GM23338 (cell line): Measurements from ENCODE around the gene IGFBP6. TPM values are rescaled to one million over a fixed set of nuclear protein-coding genes. Genes with fewer than 3 reads are reported as not detected.

Source experiments
- ATAC-seq: fragments of 200-7000 bp; cut with Tn5 transposase; 3 replicates; pipeline ENCODE4 v1.9.1; 2020
- DNase-seq: peaks from one replicate; pipeline ENCODE4 v3.0.0-alpha.2; 2015; ENCODE audit warnings: low spot score
- H2AFZ ChIP-seq: fragments of 200-600 bp; sonication (generic); 2 replicates; pipeline ENCODE4 v1.8.0; 2016; ENCODE audit warnings: antibody characterized with exemption, mild to moderate bottlenecking, moderate library complexity
- H3F3A ChIP-seq: fragments of 200-600 bp; sonication (generic); replicated peaks from 2 replicates; pipeline ENCODE4 v1.8.0; 2017; ENCODE audit warnings: antibody characterized with exemption, mixed run types, low read depth
- H3K27ac ChIP-seq: fragments of 200-600 bp; sonication (generic); 2 replicates; pipeline ENCODE4 v1.6.1; 2016; ENCODE audit warnings: low read depth
- H3K27me3 ChIP-seq: fragments of 200-600 bp; sonication (generic); 2 replicates; pipeline ENCODE4 v1.8.0; 2016; ENCODE audit warnings: mild to moderate bottlenecking, mixed run types, moderate library complexity; ENCODE audit not compliant: insufficient read depth
- H3K36me3 ChIP-seq: fragments of 200-600 bp; sonication (generic); 2 replicates; pipeline ENCODE4 v1.8.0; 2016; ENCODE audit warnings: mild to moderate bottlenecking; ENCODE audit not compliant: insufficient read depth
- H3K4me1 ChIP-seq: fragments of 200-600 bp; sonication (generic); 2 replicates; pipeline ENCODE4 v1.8.0; 2016; ENCODE audit warnings: mild to moderate bottlenecking, moderate library complexity; ENCODE audit not compliant: insufficient read depth
- H3K4me2 ChIP-seq: fragments of 200-600 bp; sonication (generic); 2 replicates; pipeline ENCODE4 v1.7.1; 2017; ENCODE audit warnings: mixed run types
- H3K4me3 ChIP-seq: fragments of 200-600 bp; sonication (generic); 2 replicates; pipeline ENCODE4 v1.6.1; 2016; ENCODE audit warnings: mixed run types
- H3K79me2 ChIP-seq: fragments of 200-600 bp; sonication (generic); replicated peaks from 2 replicates; pipeline ENCODE4 v1.8.0; 2017; ENCODE audit warnings: mild to moderate bottlenecking; ENCODE audit not compliant: insufficient read depth
- H3K9me2 ChIP-seq: fragments of 200-600 bp; sonication (generic); 2 replicates; pipeline ENCODE4 v1.8.0; 2017; ENCODE audit not compliant: insufficient read depth
- H4K20me1 ChIP-seq: fragments of 200-600 bp; sonication (generic); replicated peaks from 2 replicates; pipeline ENCODE4 v1.8.0; 2017; ENCODE audit warnings: mild to moderate bottlenecking; ENCODE audit not compliant: insufficient read depth
- H3K27ac Mint-ChIP-seq: 2 replicates; pipeline ENCODE4 v1.8.0; 2020; ENCODE audit warnings: inconsistent platforms, mild to moderate bottlenecking, moderate library complexity, mixed read lengths
- H3K27me3 Mint-ChIP-seq: 3 replicates; pipeline ENCODE4 v1.8.0; 2022; ENCODE audit warnings: low read depth, mild to moderate bottlenecking, moderate library complexity, mixed read lengths, inconsistent platforms; ENCODE audit not compliant: insufficient read depth, poor library complexity
- H3K36me3 Mint-ChIP-seq: 3 replicates; pipeline ENCODE4 v1.8.0; 2021; ENCODE audit warnings: low read depth, mild to moderate bottlenecking, inconsistent platforms, moderate library complexity, mixed read lengths
- H3K4me1 Mint-ChIP-seq: 3 replicates; pipeline ENCODE4 v1.8.0; 2020; ENCODE audit warnings: mild to moderate bottlenecking, inconsistent platforms, mixed read lengths
- H3K4me3 Mint-ChIP-seq: 3 replicates; pipeline ENCODE4 v1.8.0; 2021; ENCODE audit warnings: moderate library complexity, mild to moderate bottlenecking, inconsistent platforms, mixed read lengths
- H3K9me3 Mint-ChIP-seq: 3 replicates; pipeline ENCODE4 v1.8.0; 2020; ENCODE audit warnings: moderate library complexity, mild to moderate bottlenecking, inconsistent platforms, mixed read lengths
- CREB1 ChIP-seq: fragments of 250-450 bp; sonication (Bioruptor Pico); IDR thresholded peaks from 2 replicates; pipeline ENCODE4 v1.5.0; 2020; ENCODE audit warnings: low read depth, mild to moderate bottlenecking, moderate library complexity
- CTCF ChIP-seq, 2 experiments: fragments of 200-600 bp in 1 of 2; sonication (generic) in 1 of 2; conservative IDR thresholded peaks; 2 replicates each; pipeline versions ENCODE4 v1.5.1 to v1.6.1; 2016 to 2017; ENCODE audit warnings: antibody characterized with exemption in 2 of 2, low read depth in 2 of 2, mild to moderate bottlenecking in 2 of 2, moderate library complexity in 1 of 2
- ETS1 ChIP-seq: IDR thresholded peaks from 2 replicates; pipeline ENCODE4 v1.6.1; 2016; ENCODE audit warnings: antibody characterized with exemption
- EZH2 ChIP-seq: fragments of 200-600 bp; sonication (generic); IDR thresholded peaks from one replicate; pipeline ENCODE4 v1.8.0; 2017; ENCODE audit warnings: antibody characterized with exemption, mild to moderate bottlenecking, low read depth; ENCODE audit not compliant: unreplicated experiment
- EZH2phosphoT487 ChIP-seq: fragments of 200-600 bp; sonication (generic); IDR thresholded peaks from one replicate; pipeline ENCODE4 v1.8.1; 2018; ENCODE audit warnings: antibody characterized with exemption; ENCODE audit not compliant: unreplicated experiment
- JUNB ChIP-seq: IDR thresholded peaks from one replicate; pipeline ENCODE4 v1.6.1; 2016; ENCODE audit warnings: antibody characterized with exemption; ENCODE audit not compliant: unreplicated experiment
- NANOG ChIP-seq: IDR thresholded peaks from 2 replicates; pipeline ENCODE4 v1.6.1; 2016; ENCODE audit warnings: antibody characterized with exemption, borderline replicate concordance
- POLR2AphosphoS5 ChIP-seq: IDR thresholded peaks from 2 replicates; pipeline ENCODE4 v1.6.1; 2016; ENCODE audit warnings: antibody characterized with exemption, low read depth
- REST ChIP-seq: IDR thresholded peaks from one replicate; pipeline ENCODE4 v1.6.1; 2018; ENCODE audit warnings: antibody characterized with exemption; ENCODE audit not compliant: unreplicated experiment
- STAT1 ChIP-seq: IDR thresholded peaks from one replicate; pipeline ENCODE4 v1.6.1; 2016; ENCODE audit warnings: antibody characterized with exemption; ENCODE audit not compliant: unreplicated experiment
- ZNF114 ChIP-seq: fragments of 250-450 bp; sonication (Bioruptor Pico); IDR thresholded peaks from 2 replicates; pipeline ENCODE4 v1.5.0; 2020; ENCODE audit warnings: mild to moderate bottlenecking, moderate library complexity
- ZNF331 ChIP-seq: fragments of 250-450 bp; sonication (Bioruptor Pico); IDR thresholded peaks from 2 replicates; pipeline ENCODE4 v1.5.0; 2020; ENCODE audit warnings: low read depth, mild to moderate bottlenecking, moderate library complexity
- ZNF462 ChIP-seq: fragments of 250-450 bp; sonication (Bioruptor Pico); IDR thresholded peaks from 2 replicates; pipeline ENCODE4 v1.5.0; 2020; ENCODE audit warnings: mild to moderate bottlenecking, moderate library complexity
- polyA plus RNA-seq: library from polyadenylated mRNA; unstranded; fragments of >200 nt; fragmentation: Nextera tagmentation; extraction: Ambion mirVana; gene quantifications from 2 replicates; pipeline ENCODE4 v1.2.1, GENCODE V29; 2016
- total RNA-seq: library from RNA; depleted of rRNA; stranded (reverse); fragments of >200 nt; shearing (Covaris generic); gene quantifications from 2 replicates; pipeline ENCODE4 v1.2.3, GENCODE V29; 2014

IGFBP6 gene
- total and polyA plus RNA-seq, 2 experiments from 2014 or later = 14.7 to 16.6 TPM

GRCh38 chr12:53120685-53121525 lies 23.4 kb downstream of the IGFBP6 start:
- H3K9me2 ChIP-seq = peaks cover 3% of the 10 kb centered on the region; the same call in 1 of the 2 replicates
- H4K20me1 ChIP-seq = no peaks in the 10 kb centered on the region
- H3K27me3 Mint-ChIP-seq = peaks cover 17% of the 10 kb centered on the region
- no peaks in the 10 kb centered on the region; the same call in 2 of the 3 replicates for H3K36me3 Mint-ChIP-seq
- no peak overlapping the region for H3K4me3 ChIP-seq
- no peaks in the 10 kb centered on the region for H3K27me3 ChIP-seq
- no peak overlapping the region for H3K27ac Mint-ChIP-seq
- ATAC-seq = no peak
- H3K9me3 Mint-ChIP-seq = peaks cover 4% of the 10 kb centered on the region; the same call in 2 of the 3 replicates
- H3K4me1 Mint-ChIP-seq = no peaks in the 10 kb centered on the region
- no peak overlapping the region for H2AFZ ChIP-seq
- H3F3A ChIP-seq = 0 out of 2 replicates have a peak, but pooled peaks cover 2% of the 10 kb centered on the region
- H3K4me1 ChIP-seq = no peaks in the 10 kb centered on the region
- no peak overlapping the region for H3K4me2 ChIP-seq
- no peaks in the 10 kb centered on the region for H3K36me3 ChIP-seq
- no peak for DNase-seq
- H3K27ac ChIP-seq = no peak overlapping the region
- TF ChIP-seq ZNF114 (CRISPR knock-in tag) (no peak), ETS1 (no peak), POLR2AphosphoS5 (no peak), ZNF331 (CRISPR knock-in tag) (no peak), NANOG (no peak), ZNF462 (no peak), EZH2 (no peak), REST (no peak), CTCF (conservative IDR thresholded peaks at IDR 0.05; ENCODE audit: low read depth in 2 of 2) (no peak), STAT1 (no peak), JUNB (no peak), CREB1 (no peak), EZH2phosphoT487 (no peak)
- no peaks in the 10 kb centered on the region for H3K79me2 ChIP-seq
- H3K4me3 Mint-ChIP-seq = no peak overlapping the region
